Uterus (tissue), 4 donors: ENCODE data around the gene NUP153. TPM values are rescaled to one million over a fixed set of nuclear protein-coding genes. Genes with fewer than 3 reads are reported as not detected.
"Not testable (repeated sequence)": the region's sequence is repeated elsewhere in the genome, so short reads cannot be mapped to it uniquely, and the experiment has no call there.

Experiments used
- DNase-seq, 2 donors: peaks; one replicate each; pipeline ENCODE4 v3.0.0-alpha.2; 2019 to 2020
- H3K27ac ChIP-seq, 2 donors: fragments of 200-600 bp; sonication (generic); 1 replicate in 1 of 2; 2 replicates in 1 of 2; pipeline ENCODE4 v1.5.1; 2016 to 2018
- H3K27me3 ChIP-seq, 2 donors: fragments of 200-600 bp; sonication (generic); one replicate each; pipeline ENCODE4 v1.5.1; 2018 to 2019; ENCODE audit warnings: control low read depth in 1 of 2
- H3K36me3 ChIP-seq, 2 donors: fragments of 200-600 bp; sonication (generic); one replicate each; pipeline ENCODE4 v1.5.1; 2019; ENCODE audit warnings: control low read depth in 1 of 2
- H3K4me1 ChIP-seq, 2 donors: fragments of 200-600 bp; sonication (generic); one replicate each; pipeline ENCODE4 v1.5.1; 2018 to 2019; ENCODE audit warnings: control low read depth in 1 of 2
- H3K4me3 ChIP-seq, 2 donors: fragments of 200-600 bp; sonication (generic); 1 replicate in 1 of 2; 2 replicates in 1 of 2; pipeline ENCODE4 v1.5.1; 2018 to 2019; ENCODE audit warnings: mild to moderate bottlenecking in 1 of 2
- H3K9me3 ChIP-seq, 2 donors: fragments of 200-600 bp; sonication (generic); one replicate each; pipeline ENCODE4 v1.5.1; 2019; ENCODE audit warnings: control low read depth in 1 of 2
- CTCF ChIP-seq, 4 experiments: fragments of 200-600 bp in 2 of 4; fragments of 450-650 bp in 2 of 4; sonication (generic) in 2 of 4; IDR thresholded peaks; one replicate each; pipeline ENCODE4 v1.5.1; 2016 to 2019; ENCODE audit warnings: antibody characterized with exemption in 4 of 4, mild to moderate bottlenecking in 2 of 4, moderate library complexity in 1 of 4
- POLR2A ChIP-seq, 2 donors: fragments of 450-650 bp; IDR thresholded peaks; one replicate each; pipeline ENCODE4 v1.6.1; 2016; ENCODE audit warnings: antibody characterized with exemption in 2 of 2, mild to moderate bottlenecking in 1 of 2, moderate library complexity in 1 of 2
- intact Hi-C: fragments of 100-400 bp; cut with DNase I; formaldehyde crosslinking; loops from one replicate; pipeline ENCODE4 v1.15.1; 2023; ENCODE audit warnings: low total_unique reads
- total RNA-seq, 4 donors: library from RNA; depleted of rRNA in 3 of 4; stranded (reverse); fragments of >200 nt in 3 of 4; gene quantifications; one replicate each; pipeline versions ENCODE4 v1.1.0 to v1.2.4, GENCODE V29; 2014 to 2023
- donor health status: DM: yes; HTN: yes; CAD: no.

NUP153 gene
- total RNA-seq, 4 donors from 2014 or later: 14.1 to 55.1 (median 48.4) TPM

GRCh38 chr6:17585766-17586490 lies 120.8 kb downstream of the NUP153 start:
- H3K27ac ChIP-seq: no peak overlapping the region
- H3K27me3 ChIP-seq: no peaks in the 10 kb centered on the region
- H3K4me3 ChIP-seq: no peak overlapping the region
- no peaks in the 10 kb centered on the region for H3K36me3 ChIP-seq
- H3K4me1 ChIP-seq: no peaks in the 10 kb centered on the region
- TF ChIP-seq CTCF (IDR thresholded peaks at IDR 0.05) (no peak), POLR2A (IDR thresholded peaks at IDR 0.05) (no peak)
- no peaks in the 10 kb centered on the region for H3K9me3 ChIP-seq
- DNase-seq: no peak
- intact Hi-C loops: loop anchor here (10.0 kb wide), 1 partner anchor 431 kb away; no protein-coding TSS in a partner anchor

GRCh38 chr6:17584241-17584803 lies 122.4 kb downstream of the NUP153 start:
- intact Hi-C loops: loop anchor here (10.0 kb wide), 1 partner anchor 430 kb away; no protein-coding TSS in a partner anchor
- Histone ChIP-seq H3K36me3 (no peaks in the 10 kb centered on the region), H3K4me1 (no peaks in the 10 kb centered on the region), H3K27me3 (no peaks in the 10 kb centered on the region), H3K9me3 (no peaks in the 10 kb centered on the region), H3K27ac (peak overlapping the region; percentile 77 to 92), H3K4me3 (no peak overlapping the region)
- DNase-seq: peak in 1 of 2 donors; percentile 67
- no peak for TF ChIP-seq POLR2A (IDR thresholded peaks at IDR 0.05)
- TF ChIP-seq CTCF (IDR thresholded peaks at IDR 0.05): peak; percentile 83 to 97 (median 94)

- Histone ChIP-seq H3K36me3 (no peaks in the 10 kb centered on the region), H3K4me1 (no peaks in the 10 kb centered on the region), H3K27me3 (no peaks in the 10 kb centered on the region), H3K27ac (peak overlapping the region; percentile 77 to 92), H3K4me3 (no peak overlapping the region), H3K9me3 (no peaks in the 10 kb centered on the region)
- TF ChIP-seq CTCF (IDR thresholded peaks at IDR 0.05) (no peak), POLR2A (IDR thresholded peaks at IDR 0.05) (no peak)
- intact Hi-C loops: loop anchor here (10.0 kb wide), 1 partner anchor 429 kb away; no protein-coding TSS in a partner anchor
- peak in 1 of 2 donors; percentile 37 for DNase-seq
Measured at GRCh38 chr6:17583811-17584210, 122.9 kb downstream of the NUP153 start.

GRCh38 chr6:17581282-17581681 lies 125.4 kb downstream of the NUP153 start:
- peak overlapping the region; percentile 17 to 86 for H3K27ac ChIP-seq
- not testable (repeated sequence) for DNase-seq, H3K27me3 ChIP-seq, H3K4me1 ChIP-seq, H3K4me3 ChIP-seq, H3K36me3 ChIP-seq, H3K9me3 ChIP-seq
- intact Hi-C loops: loop anchor here (10.0 kb wide), 1 partner anchor 426 kb away; no protein-coding TSS in a partner anchor

GRCh38 chr6:17580518-17581048 lies 126.1 kb downstream of the NUP153 start:
- Histone ChIP-seq H3K36me3 (no peaks in the 10 kb centered on the region), H3K27me3 (no peaks in the 10 kb centered on the region), H3K27ac (peak overlapping the region; percentile 83 to 86), H3K4me1 (no peaks in the 10 kb centered on the region), H3K9me3 (peaks cover 0 to 4% of the 10 kb centered on the region in 2 donors), H3K4me3 (peak overlapping the region; percentile 48 to 81)
- intact Hi-C loops: loop anchor here (10.0 kb wide), 1 partner anchor 426 kb away; no protein-coding TSS in a partner anchor
- peak; percentile 27 to 47 for DNase-seq
- TF ChIP-seq CTCF (IDR thresholded peaks at IDR 0.05) (no peak), POLR2A (IDR thresholded peaks at IDR 0.05) (peak in 1 of 2 donors; percentile 20)
